Thyroid gland (tissue), 4 donors: ENCODE data around the gene TBC1D22A. TPM values are rescaled to one million over a fixed set of nuclear protein-coding genes. Genes with fewer than 3 reads are reported as not detected.

Source experiments
- DNase-seq, 2 donors: peaks; one replicate each; pipeline ENCODE4 v3.0.0-alpha.2; 2019
- H3K27ac ChIP-seq, 3 donors: fragments of 200-600 bp; sonication (generic); 1 replicate in 2 of 3; 2 replicates in 1 of 3; pipeline ENCODE4 v1.5.1; 2016 to 2019; ENCODE audit warnings: mild to moderate bottlenecking in 1 of 3, moderate library complexity in 1 of 3
- H3K27me3 ChIP-seq: fragments of 200-600 bp; sonication (generic); one replicate; pipeline ENCODE4 v1.5.1; 2019
- H3K36me3 ChIP-seq, 2 donors: fragments of 200-600 bp; sonication (generic); one replicate each; pipeline ENCODE4 v1.5.1; 2016 to 2019
- H3K4me1 ChIP-seq, 2 donors: fragments of 200-600 bp; sonication (generic); one replicate each; pipeline ENCODE4 v1.5.1; 2017 to 2019
- H3K4me3 ChIP-seq, 3 donors: fragments of 200-600 bp; sonication (generic); replicated peaks in 1 of 3; 1 replicate in 2 of 3; 2 replicates in 1 of 3; pipeline ENCODE4 v1.5.1; 2016; ENCODE audit warnings: mild to moderate bottlenecking in 1 of 3
- H3K9me3 ChIP-seq: fragments of 200-600 bp; sonication (generic); one replicate; pipeline ENCODE4 v1.5.1; 2017
- CTCF ChIP-seq, 6 experiments: fragments of 200-600 bp in 3 of 6; fragments of 450-650 bp in 3 of 6; sonication (generic) in 3 of 6; IDR thresholded peaks; one replicate each; pipeline ENCODE4 v1.5.1; 2016 to 2019; ENCODE audit warnings: antibody characterized with exemption in 6 of 6, mild to moderate bottlenecking in 2 of 6, inconsistent platforms in 1 of 6, moderate library complexity in 1 of 6
- POLR2A ChIP-seq, 2 donors: fragments of 450-650 bp; IDR thresholded peaks; one replicate each; pipeline ENCODE4 v1.6.1; 2017; ENCODE audit warnings: antibody characterized with exemption in 2 of 2, mild to moderate bottlenecking in 2 of 2, moderate library complexity in 1 of 2
- WGBS, 2 donors: methylation state at CpG; one replicate each; pipeline ENCODE4 v1.1.5; 2017; 5-methylcytosine and 5-hydroxymethylcytosine counted together
- intact Hi-C: fragments of 100-400 bp; cut with DNase I; formaldehyde crosslinking; loops from one replicate; pipeline ENCODE4 v1.15.1; 2023
- total RNA-seq, 4 donors: library from RNA; depleted of rRNA; stranded (reverse); fragments of >200 nt; gene quantifications; one replicate each; pipeline ENCODE4 v1.2.3, GENCODE V29; 2016

The TBC1D22A gene
- total RNA-seq, 4 donors from 2014 or later = 26.7 to 34.6 (median 33.2) TPM

- Histone ChIP-seq H3K27me3 (no peaks in the 10 kb centered on the region), H3K27ac (no peak overlapping the region), H3K4me3 (no peak overlapping the region), H3K4me1 (no peaks in the 10 kb centered on the region), H3K9me3 (no peaks in the 10 kb centered on the region), H3K36me3 (no peaks in the 10 kb centered on the region)
- intact Hi-C loops = no loop called here
- DNase-seq = no peak
- TF ChIP-seq CTCF (IDR thresholded peaks at IDR 0.05) = no peak
- no peak for TF ChIP-seq POLR2A (IDR thresholded peaks at IDR 0.05)
- 86 to 90% methylated on average over 13 to 14 of the region's 14 CpGs for WGBS, 2 donors
Measured at GRCh38 chr22:47067911-47068625, 305.6 kb downstream of the TBC1D22A start.

GRCh38 chr22:47068626-47068996, 306.2 kb downstream of the TBC1D22A start:
- H3K9me3 ChIP-seq = no peaks in the 10 kb centered on the region

GRCh38 chr22:47069270-47069669, 306.8 kb downstream of the TBC1D22A start:
- H3K4me3 ChIP-seq = no peak overlapping the region
- no peak overlapping the region for H3K27ac ChIP-seq
- no peaks in the 10 kb centered on the region for H3K9me3 ChIP-seq
- H3K27me3 ChIP-seq = no peaks in the 10 kb centered on the region
- WGBS, 2 donors = 94 to 95% methylated on average over 13 to 14 of the region's 14 CpGs
- DNase-seq = no peak
- TF ChIP-seq CTCF (IDR thresholded peaks at IDR 0.05) = no peak
- TF ChIP-seq POLR2A (IDR thresholded peaks at IDR 0.05) = no peak
- no peaks in the 10 kb centered on the region for H3K4me1 ChIP-seq
- intact Hi-C loops = no loop called here
- no peaks in the 10 kb centered on the region for H3K36me3 ChIP-seq

More at GRCh38 chr22:47068626-47068996, 306.2 kb downstream of the TBC1D22A start:
- TF ChIP-seq POLR2A (IDR thresholded peaks at IDR 0.05) = no peak
- Histone ChIP-seq H3K4me1 (no peaks in the 10 kb centered on the region), H3K36me3 (no peaks in the 10 kb centered on the region), H3K4me3 (no peak overlapping the region), H3K27ac (no peak overlapping the region), H3K27me3 (no peaks in the 10 kb centered on the region)
- WGBS, 2 donors = 95 to 96% methylated on average over 5 of the region's 5 CpGs
- intact Hi-C loops = no loop called here
- no peak for DNase-seq

GRCh38 chr22:47071078-47071806, 308.8 kb downstream of the TBC1D22A start:
- no peak for TF ChIP-seq CTCF (IDR thresholded peaks at IDR 0.05)
- TF ChIP-seq POLR2A (IDR thresholded peaks at IDR 0.05) = no peak
- Histone ChIP-seq H3K27me3 (no peaks in the 10 kb centered on the region), H3K4me1 (no peaks in the 10 kb centered on the region), H3K27ac (no peak overlapping the region), H3K4me3 (no peak overlapping the region), H3K36me3 (no peaks in the 10 kb centered on the region), H3K9me3 (no peaks in the 10 kb centered on the region)
- DNase-seq = no peak
- intact Hi-C loops = no loop called here
- 69 to 83% methylated on average over 9 to 11 of the region's 11 CpGs for WGBS, 2 donors

GRCh38 chr22:47071807-47072641, 309.6 kb downstream of the TBC1D22A start:
- 80 to 87% methylated on average over 13 of the region's 13 CpGs for WGBS, 2 donors

More at GRCh38 chr22:47071807-47072641, 309.6 kb downstream of the TBC1D22A start:
- Histone ChIP-seq H3K4me3 (no peak overlapping the region), H3K27ac (no peak overlapping the region), H3K9me3 (no peaks in the 10 kb centered on the region), H3K36me3 (no peaks in the 10 kb centered on the region), H3K27me3 (no peaks in the 10 kb centered on the region), H3K4me1 (no peaks in the 10 kb centered on the region)
- intact Hi-C loops = no loop called here
- TF ChIP-seq POLR2A (IDR thresholded peaks at IDR 0.05) = no peak
- TF ChIP-seq CTCF (IDR thresholded peaks at IDR 0.05) = no peak
- DNase-seq = no peak
